Measurements from ENCODE around the gene WDR77.

WDR77 gene

DNA sequence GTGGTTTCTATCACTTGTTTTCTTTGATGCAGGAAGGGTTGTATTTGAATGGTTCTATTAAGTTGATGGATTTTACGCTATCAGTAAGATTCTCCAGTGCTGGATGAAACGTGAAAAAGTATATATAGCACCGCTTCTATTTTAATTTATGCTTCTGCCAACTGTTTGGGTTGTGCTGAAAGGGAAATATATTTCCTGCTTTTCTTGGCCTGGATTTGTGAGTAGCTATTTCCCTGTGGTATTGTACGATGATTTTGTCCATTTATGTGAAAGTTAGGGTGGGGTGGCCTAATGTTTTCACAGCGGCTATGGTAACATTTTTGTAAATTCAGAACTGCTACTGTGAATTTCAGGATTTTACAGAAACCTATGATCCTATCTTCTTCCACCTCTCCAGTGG is 25.1 kb upstream of the WDR77 start:
- no peaks in the 10 kb centered on the region for H3K9me3 ChIP-seq (ENCODE audit: insufficient read depth, low read depth, low read length)
- H3K27me3 ChIP-seq (ENCODE audit: insufficient read depth, low read length, poor library complexity, severe bottlenecking) = no peaks in the 10 kb centered on the region
- peaks cover 12% of the 10 kb centered on the region; the same call in 1 of the 2 replicates for H3F3A ChIP-seq (ENCODE audit: low read depth)
- H4K20me1 ChIP-seq (ENCODE audit: insufficient read depth, low read length, poor library complexity, severe bottlenecking) = no peaks in the 10 kb centered on the region
- no peak overlapping the region for H3K4me2 ChIP-seq (ENCODE audit: low read depth, low read length, poor library complexity, severe bottlenecking)
- H2AFZ ChIP-seq (ENCODE audit: low read length) = no peak overlapping the region
- no peaks in the 10 kb centered on the region for H3K36me3 ChIP-seq (ENCODE audit: insufficient read depth, low read length)
- no peak overlapping the region for H3K9ac ChIP-seq (ENCODE audit: low read depth, low read length, poor library complexity, severe bottlenecking)
- TF ChIP-seq, protein P1, sequence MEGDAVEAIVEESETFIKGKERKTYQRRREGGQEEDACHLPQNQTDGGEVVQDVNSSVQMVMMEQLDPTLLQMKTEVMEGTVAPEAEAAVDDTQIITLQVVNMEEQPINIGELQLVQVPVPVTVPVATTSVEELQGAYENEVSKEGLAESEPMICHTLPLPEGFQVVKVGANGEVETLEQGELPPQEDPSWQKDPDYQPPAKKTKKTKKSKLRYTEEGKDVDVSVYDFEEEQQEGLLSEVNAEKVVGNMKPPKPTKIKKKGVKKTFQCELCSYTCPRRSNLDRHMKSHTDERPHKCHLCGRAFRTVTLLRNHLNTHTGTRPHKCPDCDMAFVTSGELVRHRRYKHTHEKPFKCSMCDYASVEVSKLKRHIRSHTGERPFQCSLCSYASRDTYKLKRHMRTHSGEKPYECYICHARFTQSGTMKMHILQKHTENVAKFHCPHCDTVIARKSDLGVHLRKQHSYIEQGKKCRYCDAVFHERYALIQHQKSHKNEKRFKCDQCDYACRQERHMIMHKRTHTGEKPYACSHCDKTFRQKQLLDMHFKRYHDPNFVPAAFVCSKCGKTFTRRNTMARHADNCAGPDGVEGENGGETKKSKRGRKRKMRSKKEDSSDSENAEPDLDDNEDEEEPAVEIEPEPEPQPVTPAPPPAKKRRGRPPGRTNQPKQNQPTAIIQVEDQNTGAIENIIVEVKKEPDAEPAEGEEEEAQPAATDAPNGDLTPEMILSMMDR (conservative IDR thresholded peaks at IDR 0.05; ENCODE audit: low read length) = no peak
- no peak for TF ChIP-seq EZH2phosphoT487 (IDR thresholded peaks at IDR 0.05; ENCODE audit: borderline replicate concordance)
- peaks cover 50% of the 10 kb centered on the region for H3K4me1 ChIP-seq (ENCODE audit: insufficient read depth, low read length, poor library complexity, severe bottlenecking)
- no peak overlapping the region for H3K4me3 ChIP-seq (ENCODE audit: low read length, poor library complexity, severe bottlenecking)
- no peaks in the 10 kb centered on the region for H3K9me2 ChIP-seq (replicated peaks; ENCODE audit: low read depth, low read length)
- no peaks in the 10 kb centered on the region for H3K79me2 ChIP-seq (ENCODE audit: insufficient read depth, low read length)

DNA sequence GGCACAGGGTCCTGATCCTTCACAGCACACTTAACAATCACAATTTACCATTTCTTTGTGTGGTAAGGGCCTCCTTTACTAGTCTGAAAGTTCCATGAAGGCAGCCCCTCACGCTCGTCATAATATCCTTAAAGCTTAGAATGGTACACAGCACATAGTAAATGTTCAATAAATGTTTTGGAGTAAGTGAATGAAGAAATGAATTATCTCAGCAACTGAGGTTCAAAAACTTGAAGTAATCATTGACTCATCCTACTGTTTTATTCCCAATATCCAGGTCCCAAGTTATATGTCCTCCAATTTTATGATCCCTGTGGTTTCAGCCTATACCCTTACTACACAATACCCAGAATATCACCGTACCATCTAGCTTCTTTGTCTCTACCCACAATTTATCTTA is 22.5 kb upstream of the WDR77 start:
- H3K9ac ChIP-seq (ENCODE audit: low read depth, low read length, poor library complexity, severe bottlenecking) = peak overlapping the region; percentile 58
- no peaks in the 10 kb centered on the region for H3K27me3 ChIP-seq (ENCODE audit: insufficient read depth, low read length, poor library complexity, severe bottlenecking)
- H3F3A ChIP-seq (ENCODE audit: low read depth) = peaks cover 8% of the 10 kb centered on the region; the same call in 1 of the 2 replicates
- no peaks in the 10 kb centered on the region for H3K79me2 ChIP-seq (ENCODE audit: insufficient read depth, low read length)
- H3K4me2 ChIP-seq (ENCODE audit: low read depth, low read length, poor library complexity, severe bottlenecking) = peak overlapping the region; percentile 82
- no peaks in the 10 kb centered on the region for H3K9me2 ChIP-seq (replicated peaks; ENCODE audit: low read depth, low read length)
- no peak for TF ChIP-seq EZH2phosphoT487 (IDR thresholded peaks at IDR 0.05; ENCODE audit: borderline replicate concordance)
- TF ChIP-seq, protein P1 (conservative IDR thresholded peaks at IDR 0.05; ENCODE audit: low read length) = no peak
- no peaks in the 10 kb centered on the region for H3K9me3 ChIP-seq (ENCODE audit: insufficient read depth, low read depth, low read length)
- H2AFZ ChIP-seq (ENCODE audit: low read length) = peak overlapping the region; percentile 78
- H3K4me1 ChIP-seq (ENCODE audit: insufficient read depth, low read length, poor library complexity, severe bottlenecking) = peaks cover 38% of the 10 kb centered on the region
- H4K20me1 ChIP-seq (ENCODE audit: insufficient read depth, low read length, poor library complexity, severe bottlenecking) = no peaks in the 10 kb centered on the region
- peak overlapping the region; percentile 63 for H3K4me3 ChIP-seq (ENCODE audit: low read length, poor library complexity, severe bottlenecking)
- no peaks in the 10 kb centered on the region for H3K36me3 ChIP-seq (ENCODE audit: insufficient read depth, low read length)

DNA sequence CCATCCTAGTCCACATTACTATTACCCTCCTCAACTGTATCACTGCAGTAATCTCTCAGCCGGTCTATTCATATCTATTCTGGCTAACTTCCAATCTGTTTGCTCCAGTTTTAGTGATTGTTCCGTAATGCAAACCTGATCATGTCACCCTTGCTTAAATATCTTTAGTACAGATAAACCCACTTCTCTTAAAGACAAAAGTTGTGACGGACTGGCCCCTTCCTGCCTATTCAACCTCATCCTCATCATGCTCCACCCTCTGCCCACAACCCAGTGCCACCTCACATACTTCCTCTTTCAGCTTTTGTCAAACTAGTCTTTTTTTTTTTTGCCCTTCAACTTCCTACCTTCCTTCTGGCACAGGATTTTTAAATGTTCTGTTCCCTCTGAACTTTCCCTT is 22.0 kb upstream of the WDR77 start:
- no peaks in the 10 kb centered on the region for H3K79me2 ChIP-seq (ENCODE audit: insufficient read depth, low read length)
- H3K4me2 ChIP-seq (ENCODE audit: low read depth, low read length, poor library complexity, severe bottlenecking) = peak overlapping the region; percentile 82
- H3K27me3 ChIP-seq (ENCODE audit: insufficient read depth, low read length, poor library complexity, severe bottlenecking) = no peaks in the 10 kb centered on the region
- peak overlapping the region; percentile 58 for H3K9ac ChIP-seq (ENCODE audit: low read depth, low read length, poor library complexity, severe bottlenecking)
- peak overlapping the region; percentile 78 for H2AFZ ChIP-seq (ENCODE audit: low read length)
- TF ChIP-seq, protein P1 (conservative IDR thresholded peaks at IDR 0.05; ENCODE audit: low read length) = no peak
- no peak for TF ChIP-seq EZH2phosphoT487 (IDR thresholded peaks at IDR 0.05; ENCODE audit: borderline replicate concordance)
- no peaks in the 10 kb centered on the region for H3K9me2 ChIP-seq (replicated peaks; ENCODE audit: low read depth, low read length)
- no peaks in the 10 kb centered on the region for H3K9me3 ChIP-seq (ENCODE audit: insufficient read depth, low read depth, low read length)
- H4K20me1 ChIP-seq (ENCODE audit: insufficient read depth, low read length, poor library complexity, severe bottlenecking) = no peaks in the 10 kb centered on the region
- no peaks in the 10 kb centered on the region for H3K36me3 ChIP-seq (ENCODE audit: insufficient read depth, low read length)
- H3K4me1 ChIP-seq (ENCODE audit: insufficient read depth, low read length, poor library complexity, severe bottlenecking) = peaks cover 33% of the 10 kb centered on the region
- peaks cover 8% of the 10 kb centered on the region; the same call in 1 of the 2 replicates for H3F3A ChIP-seq (ENCODE audit: low read depth)
- peak overlapping the region; percentile 63 for H3K4me3 ChIP-seq (ENCODE audit: low read length, poor library complexity, severe bottlenecking)
